Neutrophil (primary cell): ENCODE measurements around the gene FRRS1.

Experiments
- H3K27ac ChIP-seq: fragments of 200-600 bp; sonication (generic); 2 replicates; pipeline ENCODE4 v1.5.1; 2016; ENCODE audit warnings: mild to moderate bottlenecking, moderate library complexity
- H3K27me3 ChIP-seq: fragments of 200-600 bp; sonication (generic); 2 replicates; pipeline ENCODE4 v1.6.0; 2016; ENCODE audit warnings: mild to moderate bottlenecking
- H3K36me3 ChIP-seq: fragments of 200-600 bp; sonication (generic); 2 replicates; pipeline ENCODE4 v1.5.1; 2017
- H3K4me1 ChIP-seq, 2 experiments: fragments of 200-600 bp in 1 of 2; sonication (generic) in 1 of 2; 1 replicate in 1 of 2; 2 replicates in 1 of 2; pipeline versions ENCODE4 v1.5.1 to v1.6.1; 2013 to 2016; ENCODE audit warnings: low read depth in 1 of 2, low read length in 1 of 2, mild to moderate bottlenecking in 1 of 2, moderate library complexity in 1 of 2; ENCODE audit not compliant: control insufficient read depth in 1 of 2, insufficient read depth in 1 of 2
- H3K4me3 ChIP-seq, 2 experiments: fragments of 200-600 bp in 1 of 2; sonication (generic) in 1 of 2; 1 replicate in 1 of 2; 2 replicates in 1 of 2; pipeline ENCODE4 v1.5.1; 2013 to 2016; ENCODE audit warnings: low read depth in 1 of 2, low read length in 1 of 2, mild to moderate bottlenecking in 1 of 2, moderate library complexity in 1 of 2
- H3K9me3 ChIP-seq: fragments of 200-600 bp; sonication (generic); 2 replicates; pipeline ENCODE4 v1.5.1; 2016
- CTCF ChIP-seq: fragments of 200-600 bp; sonication (generic); IDR thresholded peaks from 2 replicates; pipeline ENCODE4 v1.5.1; 2016; ENCODE audit warnings: antibody characterized with exemption

The FRRS1 gene, protein sequence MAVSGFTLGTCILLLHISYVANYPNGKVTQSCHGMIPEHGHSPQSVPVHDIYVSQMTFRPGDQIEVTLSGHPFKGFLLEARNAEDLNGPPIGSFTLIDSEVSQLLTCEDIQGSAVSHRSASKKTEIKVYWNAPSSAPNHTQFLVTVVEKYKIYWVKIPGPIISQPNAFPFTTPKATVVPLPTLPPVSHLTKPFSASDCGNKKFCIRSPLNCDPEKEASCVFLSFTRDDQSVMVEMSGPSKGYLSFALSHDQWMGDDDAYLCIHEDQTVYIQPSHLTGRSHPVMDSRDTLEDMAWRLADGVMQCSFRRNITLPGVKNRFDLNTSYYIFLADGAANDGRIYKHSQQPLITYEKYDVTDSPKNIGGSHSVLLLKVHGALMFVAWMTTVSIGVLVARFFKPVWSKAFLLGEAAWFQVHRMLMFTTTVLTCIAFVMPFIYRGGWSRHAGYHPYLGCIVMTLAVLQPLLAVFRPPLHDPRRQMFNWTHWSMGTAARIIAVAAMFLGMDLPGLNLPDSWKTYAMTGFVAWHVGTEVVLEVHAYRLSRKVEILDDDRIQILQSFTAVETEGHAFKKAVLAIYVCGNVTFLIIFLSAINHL

GRCh38 chr1:99766378-99766800 is at the start of gene FRRS1:
Gene FRRS1, minus strand, starts transcription at chr1:99766635. Its CDS starts 17,867 bp downstream, at chr1:99748768.
- H3K4me3 ChIP-seq, result peak within 1 kb of the TSS; percentile 51 to 52

GRCh38 chr1:99814373-99814900 is 48.0 kb upstream of the FRRS1 start:
- Histone ChIP-seq H3K9me3 (no peaks in the 10 kb centered on the region), H3K27me3 (no peaks in the 10 kb centered on the region), H3K4me3 (no peak overlapping the region), H3K27ac (no peak overlapping the region), H3K4me1 (no peaks in the 10 kb centered on the region), H3K36me3 (no peaks in the 10 kb centered on the region)
- TF ChIP-seq CTCF, result no peak

More at GRCh38 chr1:99766378-99766800, at the start of gene FRRS1:
- Histone ChIP-seq H3K9me3 (no peaks in the 10 kb centered on the region), H3K36me3 (no peaks in the 10 kb centered on the region), H3K4me1 (no peaks in the 10 kb centered on the region), H3K27ac (peak within 1 kb of the TSS; percentile 65), H3K27me3 (no peaks in the 10 kb centered on the region)
- no peak for TF ChIP-seq CTCF

DNA sequence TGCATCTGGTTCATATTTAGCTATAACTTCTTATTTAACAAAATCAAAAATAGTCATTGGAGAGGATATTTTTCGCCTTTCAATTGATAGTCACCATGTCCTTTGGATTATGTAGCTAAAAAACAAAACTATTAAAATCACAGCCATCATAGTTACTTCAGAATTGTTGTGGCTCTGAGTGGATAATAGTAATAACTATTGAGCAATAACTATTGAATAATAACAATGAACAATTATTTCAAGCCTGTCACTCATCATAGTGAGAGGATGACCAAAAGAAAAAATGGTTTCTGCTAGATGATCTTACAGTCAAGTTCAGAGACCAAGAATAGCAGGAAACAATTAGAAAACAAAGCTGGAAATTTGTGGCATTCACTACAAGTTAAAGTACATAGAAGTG is 45.3 kb upstream of the FRRS1 start:
- no peak for TF ChIP-seq CTCF
- Histone ChIP-seq H3K4me3 (no peak overlapping the region), H3K9me3 (no peaks in the 10 kb centered on the region), H3K36me3 (no peaks in the 10 kb centered on the region), H3K27me3 (no peaks in the 10 kb centered on the region), H3K27ac (no peak overlapping the region), H3K4me1 (peaks cover 6 to 10% of the 10 kb centered on the region in 2 experiments)

- H3K9me3 ChIP-seq, result no peaks in the 10 kb centered on the region
- no peak for TF ChIP-seq CTCF
Measured at GRCh38 chr1:99811075-99811474, 44.6 kb upstream of the FRRS1 start.

DNA sequence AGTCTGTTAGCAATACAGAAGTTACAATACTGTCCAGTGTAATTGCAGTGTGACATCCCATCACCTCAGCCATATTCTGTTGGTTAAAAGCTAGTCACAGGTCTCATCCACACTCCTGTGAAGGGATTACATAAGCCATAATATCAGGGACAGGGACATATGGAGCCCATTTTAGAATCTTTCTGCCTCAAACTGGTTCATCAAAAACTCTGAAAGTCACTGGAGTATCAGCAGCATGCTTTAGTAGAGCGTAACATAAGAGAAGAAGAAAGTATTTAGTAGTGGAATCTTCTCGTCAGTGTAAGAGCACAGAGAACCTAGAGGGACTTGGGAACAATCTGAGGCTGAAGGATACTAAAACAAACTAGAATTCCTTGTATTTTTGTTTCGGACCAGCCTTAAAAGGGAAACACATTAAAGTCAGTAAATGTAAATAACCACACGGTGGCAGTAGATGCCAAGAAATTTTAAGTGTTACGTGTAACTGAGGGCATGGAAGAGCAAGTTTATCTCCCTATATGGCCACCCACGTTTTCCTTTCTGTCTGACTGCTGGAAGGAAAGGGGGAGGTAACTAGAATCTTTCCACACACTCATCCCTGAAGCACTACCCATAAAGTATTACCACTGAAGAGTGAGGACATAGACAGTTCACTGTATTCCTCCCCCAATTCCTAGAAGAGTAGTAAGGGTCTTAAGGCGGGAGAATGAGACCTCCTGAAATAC is 42.1 kb upstream of the FRRS1 start:
- TF ChIP-seq CTCF, result peak; percentile 54
- H3K9me3 ChIP-seq, result no peaks in the 10 kb centered on the region
- H3K36me3 ChIP-seq, result no peaks in the 10 kb centered on the region
- no peak overlapping the region for H3K27ac ChIP-seq
- H3K4me1 ChIP-seq, result peaks cover 6 to 10% of the 10 kb centered on the region in 2 experiments
- H3K4me3 ChIP-seq, result no peak overlapping the region
- peaks cover 17% of the 10 kb centered on the region for H3K27me3 ChIP-seq

More at GRCh38 chr1:99811075-99811474, 44.6 kb upstream of the FRRS1 start:
- peaks cover 6 to 10% of the 10 kb centered on the region in 2 experiments for H3K4me1 ChIP-seq
- no peak overlapping the region for H3K27ac ChIP-seq
- no peak overlapping the region for H3K4me3 ChIP-seq
- no peaks in the 10 kb centered on the region for H3K27me3 ChIP-seq
- H3K36me3 ChIP-seq, result no peaks in the 10 kb centered on the region
